VCaP (cell line): ENCODE results near the gene EPHA10.

Source experiments
- H3K27ac ChIP-seq: fragments of 450-650 bp; 2 replicates; pipeline ENCODE4 v1.5.1; 2017
- TF ChIP-seq, protein P1 (sequence below): fragments of 450-650 bp; conservative IDR thresholded peaks from 2 replicates; pipeline ENCODE4 v1.5.1; 2017; ENCODE audit warnings: mild to moderate bottlenecking, moderate library complexity

Gene EPHA10

DNA sequence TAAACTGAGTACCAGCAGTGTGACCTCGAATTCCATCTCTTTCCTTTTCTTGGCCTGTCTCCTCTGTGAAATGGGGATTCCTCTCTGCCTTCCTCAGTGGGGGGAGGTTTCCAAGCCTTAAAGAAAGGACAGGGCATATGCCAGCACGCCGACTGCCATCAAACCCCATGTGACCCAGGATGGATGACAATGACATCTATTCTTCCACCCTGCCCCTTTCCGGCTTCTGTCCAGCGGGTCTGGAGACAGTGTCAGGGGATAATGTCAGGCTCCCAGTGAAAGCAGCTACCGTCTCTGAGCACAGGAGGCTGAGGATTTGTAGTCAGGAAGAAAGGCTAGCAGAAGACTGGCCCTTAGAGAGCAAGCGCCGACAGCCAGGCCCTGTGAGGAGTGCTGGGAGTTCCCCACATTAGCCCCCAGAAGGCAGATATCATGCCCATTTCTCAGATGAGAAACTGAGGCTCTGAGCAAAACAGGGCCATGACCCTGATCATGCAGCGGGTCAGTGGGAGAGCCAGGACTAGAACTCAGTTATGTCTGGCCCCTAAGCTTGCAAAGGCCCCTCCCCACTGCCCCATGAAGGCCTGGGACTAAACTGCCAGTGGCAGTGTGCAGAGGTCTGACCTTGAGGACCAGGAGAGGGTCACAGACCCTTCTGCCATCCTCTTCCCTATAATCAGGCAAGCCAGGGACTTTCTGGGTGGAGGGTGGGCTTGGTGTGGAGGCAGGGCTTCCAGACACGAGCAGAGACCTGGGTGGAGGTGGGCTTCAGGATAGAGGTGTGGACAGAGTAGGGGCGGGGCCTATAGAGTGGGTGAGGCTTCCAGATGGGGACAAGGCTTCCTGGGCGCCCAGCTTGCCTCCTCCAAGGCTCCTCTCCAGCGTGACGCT, 42.5 kb downstream of the EPHA10 start:
- H3K27ac ChIP-seq: no peak overlapping the region
- TF ChIP-seq, protein P1, sequence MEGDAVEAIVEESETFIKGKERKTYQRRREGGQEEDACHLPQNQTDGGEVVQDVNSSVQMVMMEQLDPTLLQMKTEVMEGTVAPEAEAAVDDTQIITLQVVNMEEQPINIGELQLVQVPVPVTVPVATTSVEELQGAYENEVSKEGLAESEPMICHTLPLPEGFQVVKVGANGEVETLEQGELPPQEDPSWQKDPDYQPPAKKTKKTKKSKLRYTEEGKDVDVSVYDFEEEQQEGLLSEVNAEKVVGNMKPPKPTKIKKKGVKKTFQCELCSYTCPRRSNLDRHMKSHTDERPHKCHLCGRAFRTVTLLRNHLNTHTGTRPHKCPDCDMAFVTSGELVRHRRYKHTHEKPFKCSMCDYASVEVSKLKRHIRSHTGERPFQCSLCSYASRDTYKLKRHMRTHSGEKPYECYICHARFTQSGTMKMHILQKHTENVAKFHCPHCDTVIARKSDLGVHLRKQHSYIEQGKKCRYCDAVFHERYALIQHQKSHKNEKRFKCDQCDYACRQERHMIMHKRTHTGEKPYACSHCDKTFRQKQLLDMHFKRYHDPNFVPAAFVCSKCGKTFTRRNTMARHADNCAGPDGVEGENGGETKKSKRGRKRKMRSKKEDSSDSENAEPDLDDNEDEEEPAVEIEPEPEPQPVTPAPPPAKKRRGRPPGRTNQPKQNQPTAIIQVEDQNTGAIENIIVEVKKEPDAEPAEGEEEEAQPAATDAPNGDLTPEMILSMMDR: no peak

DNA sequence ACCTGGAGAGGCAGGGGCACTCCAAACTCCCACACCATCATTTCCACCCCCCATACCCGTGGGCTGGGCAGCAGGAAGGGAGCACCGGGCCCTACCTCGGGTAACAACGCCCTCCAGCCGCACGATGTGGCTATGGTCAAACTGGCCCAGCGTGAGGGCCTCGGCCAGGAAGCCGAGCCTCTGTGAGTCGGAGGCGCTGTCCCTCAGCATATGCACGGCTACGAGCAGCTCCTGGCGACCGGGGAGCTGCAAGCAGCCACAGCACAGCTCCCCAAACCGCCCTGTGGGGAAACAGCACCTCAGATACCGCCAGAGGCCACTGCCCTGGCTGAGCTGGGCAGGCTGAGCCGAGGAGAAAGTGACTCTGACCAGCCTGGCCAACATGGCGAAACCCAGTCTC, 43.4 kb downstream of the EPHA10 start:
- TF ChIP-seq, protein P1: no peak

DNA sequence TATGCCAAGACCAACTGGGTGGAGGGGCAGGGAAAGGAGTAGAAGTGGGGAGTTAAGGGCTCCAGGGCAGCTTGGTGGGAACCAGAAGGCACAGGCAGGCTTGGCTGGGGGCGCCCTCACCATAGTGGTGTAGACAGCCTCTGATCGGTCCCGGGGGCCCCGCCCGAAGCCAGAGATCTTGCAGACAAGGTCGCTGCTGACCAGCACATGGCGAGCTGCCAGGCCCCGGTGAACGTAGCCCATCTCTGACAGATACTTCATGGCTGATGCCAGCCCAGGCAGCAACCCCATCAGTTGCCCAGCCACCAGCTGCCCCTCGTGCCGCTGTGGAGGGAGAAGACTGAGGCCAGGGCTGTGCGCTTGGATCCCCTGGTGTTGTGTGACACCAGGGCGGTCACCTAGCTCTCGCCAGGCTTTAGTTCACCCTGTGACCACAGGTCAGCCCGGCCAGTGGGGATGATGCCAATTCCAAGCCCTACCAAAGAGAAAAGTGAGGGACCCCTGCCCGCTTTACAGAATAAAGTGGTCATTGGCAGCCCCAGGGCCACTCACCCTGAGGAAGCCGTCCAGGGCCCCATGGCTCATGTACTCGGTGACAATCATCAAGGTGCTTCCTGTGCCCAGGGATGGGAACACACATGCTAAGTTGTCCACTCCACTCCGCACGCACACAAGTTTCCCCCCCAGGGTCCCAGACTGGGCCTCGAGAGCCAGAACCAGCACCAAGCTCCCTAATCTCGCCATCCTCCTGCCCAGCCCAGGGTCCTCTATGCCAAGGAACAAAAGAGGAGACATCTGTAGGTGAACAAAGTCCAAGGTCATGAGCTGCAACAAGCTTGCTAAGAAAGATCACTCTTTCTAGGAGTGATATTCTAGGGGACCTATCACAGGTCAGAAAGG, 44.4 kb downstream of the EPHA10 start:
- no peak overlapping the region for H3K27ac ChIP-seq
- TF ChIP-seq, protein P1: no peak

More for the DNA sequence above, 43.4 kb downstream of the EPHA10 start:
- H3K27ac ChIP-seq: no peak overlapping the region

DNA sequence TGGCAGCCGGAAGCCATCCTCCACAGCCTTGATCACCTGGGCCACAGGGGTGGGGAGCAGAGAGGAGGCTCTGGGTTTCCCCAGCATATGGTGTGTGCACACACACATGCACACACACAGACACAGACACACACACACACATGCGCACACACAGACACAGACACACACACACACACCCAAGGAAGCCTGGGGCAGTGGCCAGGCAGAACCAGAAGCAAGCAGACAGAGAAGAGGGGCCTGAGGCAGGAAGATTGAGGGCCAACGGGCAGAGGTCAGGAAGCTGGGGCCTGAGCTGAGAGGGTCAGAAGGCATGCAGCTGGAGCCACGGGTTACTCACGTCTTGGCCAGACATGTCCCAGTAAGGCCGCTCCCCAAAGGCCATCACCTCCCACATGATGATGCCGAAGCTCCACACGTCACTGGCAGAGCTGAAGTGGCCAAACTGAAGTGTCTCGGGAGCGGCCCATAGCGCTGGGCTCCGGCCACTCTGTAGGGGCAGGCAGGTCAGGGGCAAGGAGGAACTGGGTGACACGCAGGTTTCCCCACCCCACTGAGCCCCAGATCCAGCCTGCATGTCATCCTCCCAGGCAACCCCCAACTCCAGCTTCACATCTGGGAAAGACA, 45.2 kb downstream of the EPHA10 start:
- TF ChIP-seq, protein P1: no peak
- H3K27ac ChIP-seq: no peak overlapping the region

DNA sequence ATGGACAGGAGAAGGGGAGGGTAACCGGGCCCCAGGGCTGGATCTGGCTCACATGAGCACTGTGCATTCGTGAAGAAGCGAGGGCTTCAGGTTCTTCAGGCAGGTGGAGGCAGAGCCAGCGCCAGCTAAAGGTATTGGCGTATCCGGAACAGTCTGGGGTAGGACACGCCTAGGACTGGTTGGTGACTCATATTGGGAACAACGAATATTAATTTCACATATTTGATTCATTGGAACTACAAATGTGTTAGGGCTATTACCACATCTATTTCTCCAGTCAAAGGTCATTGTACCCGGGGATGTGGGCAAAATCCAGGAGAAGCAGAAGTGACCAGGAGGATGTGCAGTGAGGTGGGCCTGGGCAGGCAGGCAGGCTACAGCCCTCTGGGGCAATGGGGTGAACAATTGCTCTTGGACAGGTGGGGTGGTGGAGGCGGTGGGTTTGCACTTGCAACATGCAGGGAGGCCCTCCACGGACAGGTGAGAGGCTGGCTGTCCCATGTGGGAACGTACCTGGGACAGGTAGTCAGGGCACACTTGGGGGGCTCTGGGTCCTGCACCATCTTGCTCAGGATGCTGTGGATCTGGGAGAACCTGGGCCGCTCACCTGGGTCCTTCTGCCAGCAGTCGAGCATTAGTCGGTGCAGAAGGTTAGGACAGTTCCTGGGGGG, 45.9 kb downstream of the EPHA10 start:
- H3K27ac ChIP-seq: no peak overlapping the region
- TF ChIP-seq, protein P1: no peak

DNA sequence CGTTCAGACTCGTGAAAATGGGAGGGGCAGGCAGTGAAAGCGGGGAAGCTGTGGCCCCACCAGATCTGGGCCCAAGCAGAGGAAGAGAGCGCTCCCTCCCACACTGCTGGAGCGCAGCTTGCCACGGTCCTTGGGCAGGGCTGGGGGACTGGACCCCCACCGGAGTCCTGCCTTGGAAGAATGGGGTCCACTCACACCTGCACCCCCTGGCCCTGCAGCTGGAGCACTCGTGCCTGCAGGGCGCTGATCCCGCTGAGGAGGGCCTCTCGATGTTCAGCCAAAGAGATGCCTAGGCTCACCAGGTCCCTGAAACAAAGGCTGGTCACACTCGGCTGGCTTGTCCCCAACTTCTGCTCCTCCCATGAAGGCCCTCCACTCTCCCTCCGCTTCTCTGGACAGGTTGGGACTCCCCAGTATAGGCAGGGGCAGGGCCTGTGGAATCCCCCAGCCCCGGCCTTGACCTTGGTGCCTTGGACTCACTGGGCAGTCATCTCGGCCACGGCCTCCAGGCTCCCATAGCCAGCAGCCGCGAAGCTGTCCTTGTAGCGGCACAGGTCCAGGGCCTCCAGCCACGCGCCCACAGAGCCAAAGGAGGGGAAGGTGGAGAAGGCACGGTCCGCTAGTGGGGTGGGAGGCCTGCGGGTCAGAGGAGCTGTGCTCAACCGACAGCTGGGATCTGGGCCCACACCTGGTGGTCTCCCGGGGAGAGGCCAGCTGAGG, 46.6 kb downstream of the EPHA10 start:
- TF ChIP-seq, protein P1: no peak
- H3K27ac ChIP-seq: no peak overlapping the region
